HCT116 (cell line): Measurements from ENCODE around the gene INHBA. TPM values are rescaled to one million over a fixed set of nuclear protein-coding genes. Genes with fewer than 3 reads are reported as not detected.
A peak's percentile ranks its signal among the peaks of the same experiment; 100 is the strongest.

ENCODE experiments used
- ATAC-seq: fragments of 200-7000 bp; cut with Tn5 transposase; 2 replicates; pipeline ENCODE4 v1.9.1; 2020; ENCODE audit warnings: mild to moderate bottlenecking, moderate library complexity
- BruUV-seq: library from RNA; stranded (reverse); fragments of 400-500 nt; replicated peaks from 2 replicates; lab custom pipeline; 2021; lab: Mats Ljungman, UMichigan
- CTCF ChIA-PET: fragments of 300-600 bp; sonication (Branson Sonifier 250); formaldehyde crosslinking; loops from one replicate; lab custom pipeline; 2021; ENCODE audit warnings: antibody characterized with exemption; lab: Charles Lee
- POLR2A ChIA-PET: fragments of 300-600, 350-600 bp; sonication (Branson Sonifier 250); formaldehyde crosslinking; loops from one replicate; lab custom pipeline; 2021; ENCODE audit warnings: antibody characterized with exemption; lab: Charles Lee
- RAD21 ChIA-PET, 2 experiments: fragments of 300-600 bp; sonication (Branson Sonifier 250); formaldehyde crosslinking; loops; one replicate each; lab custom pipeline; 2023; ENCODE audit warnings: low total read pairs in 2 of 2; ENCODE audit not compliant: uncharacterized antibody in 2 of 2, unreplicated experiment in 2 of 2, low non-redundant PET in 1 of 2; lab: Charles Lee
- DNase-seq: peaks from one replicate; pipeline ENCODE4 v3.0.0-alpha.2; 2010; ENCODE audit warnings: low read depth, low spot score
- H2AFZ ChIP-seq: fragments of 200-600 bp; shearing (Covaris generic), sonication (generic); 2 replicates; pipeline ENCODE4 v1.6.1; 2017; ENCODE audit warnings: low read depth, mixed run types, mixed read lengths, antibody characterized with exemption, low read length; ENCODE audit not compliant: poor library complexity, severe bottlenecking
- H3K27ac ChIP-seq: 2 replicates; pipeline ENCODE4 v1.5.1; 2012; ENCODE audit warnings: low read depth, low read length
- H3K27me3 ChIP-seq: fragments of 200-600 bp; sonication (generic); 2 replicates; pipeline ENCODE4 v1.6.1; 2016; ENCODE audit warnings: mixed run types, low read length, mixed read lengths; ENCODE audit not compliant: insufficient read depth
- H3K36me3 ChIP-seq, 2 experiments: fragments of 200-500 bp in 1 of 2; fragments of 200-600 bp in 1 of 2; sonication (Bioruptor generic) in 1 of 2; sonication (generic) in 1 of 2; 2 replicates each; pipeline versions ENCODE4 v1.5.1 to v1.6.1; 2014 to 2016; ENCODE audit warnings: low read length in 2 of 2, inconsistent platforms in 1 of 2, mixed read lengths in 1 of 2, mixed run types in 1 of 2; ENCODE audit not compliant: insufficient read depth in 2 of 2, control insufficient read depth in 1 of 2
- H3K4me1 ChIP-seq, 2 experiments: fragments of 200-600 bp in 1 of 2; sonication (generic) in 1 of 2; 2 replicates each; pipeline versions ENCODE4 v1.5.1 to v1.6.1; 2012 to 2017; ENCODE audit warnings: low read length in 2 of 2, inconsistent platforms in 1 of 2, mild to moderate bottlenecking in 1 of 2, mixed read lengths in 1 of 2, mixed run types in 1 of 2, moderate library complexity in 1 of 2; ENCODE audit not compliant: insufficient read depth in 2 of 2, control insufficient read depth in 1 of 2
- H3K4me2 ChIP-seq: fragments of 200-600 bp; sonication (generic); 2 replicates; pipeline ENCODE4 v1.6.1; 2017; ENCODE audit warnings: mixed run types, low read length, mixed read lengths
- H3K4me3 ChIP-seq, 2 experiments: fragments of 200-600 bp in 1 of 2; sonication (generic) in 1 of 2; replicated peaks in 1 of 2; 2 replicates each; pipeline ENCODE4 v1.5.1; 2011 to 2016; ENCODE audit warnings: low read length in 2 of 2, control low read depth in 1 of 2, low read depth in 1 of 2, mild to moderate bottlenecking in 1 of 2, mixed read lengths in 1 of 2, mixed run types in 1 of 2
- H3K79me2 ChIP-seq: fragments of 200-600 bp; sonication (generic); 2 replicates; pipeline ENCODE4 v1.6.1; 2017; ENCODE audit warnings: mild to moderate bottlenecking, mixed run types, low read length, moderate library complexity, mixed read lengths; ENCODE audit not compliant: insufficient read depth
- H3K9ac ChIP-seq: fragments of 200-600 bp; sonication (generic); 2 replicates; pipeline ENCODE4 v1.6.1; 2016; ENCODE audit warnings: low read length, mixed read lengths
- H3K9me2 ChIP-seq: fragments of 200-600 bp; sonication (generic), shearing (Covaris generic); 2 replicates; pipeline ENCODE4 v1.6.1; 2017; ENCODE audit warnings: mixed run types, mild to moderate bottlenecking, moderate library complexity; ENCODE audit not compliant: insufficient read depth
- H3K9me3 ChIP-seq, 2 experiments: fragments of 200-500 bp in 1 of 2; fragments of 200-600 bp in 1 of 2; sonication (Bioruptor generic) in 1 of 2; sonication (generic) in 1 of 2; 2 replicates each; pipeline ENCODE4 v1.6.1; 2014 to 2017; ENCODE audit warnings: low read length in 2 of 2, mixed read lengths in 2 of 2, inconsistent platforms in 1 of 2, low read depth in 1 of 2, mild to moderate bottlenecking in 1 of 2, mixed run types in 1 of 2, moderate library complexity in 1 of 2; ENCODE audit not compliant: control insufficient read depth in 1 of 2, insufficient read depth in 1 of 2
- H4K20me1 ChIP-seq: fragments of 200-600 bp; sonication (generic), shearing (Covaris generic); 2 replicates; pipeline ENCODE4 v1.6.1; 2017; ENCODE audit warnings: mixed run types, mild to moderate bottlenecking, moderate library complexity; ENCODE audit not compliant: insufficient read depth
- CBX3 ChIP-seq: IDR thresholded peaks from 2 replicates; pipeline ENCODE4 v1.6.1; 2012; ENCODE audit warnings: low read depth
- EGR1 ChIP-seq: IDR thresholded peaks from 2 replicates; pipeline ENCODE4 v1.6.1; 2012; ENCODE audit warnings: low read depth
- EZH2phosphoT487 ChIP-seq: fragments of 200-600 bp; IDR thresholded peaks from 2 replicates; pipeline ENCODE4 v1.6.1; 2018; ENCODE audit warnings: antibody characterized with exemption, borderline replicate concordance
- JUND ChIP-seq: IDR thresholded peaks from 2 replicates; pipeline ENCODE4 v1.6.1; 2012
- POLR2AphosphoS5 ChIP-seq: IDR thresholded peaks from 2 replicates; pipeline ENCODE4 v1.6.1; 2011; ENCODE audit warnings: mild to moderate bottlenecking, low read depth, low read length, moderate library complexity
- RAD21 ChIP-seq: IDR thresholded peaks from 2 replicates; pipeline ENCODE4 v1.6.1; 2012; ENCODE audit warnings: low read depth, mild to moderate bottlenecking
- YY1 ChIP-seq: IDR thresholded peaks from 2 replicates; pipeline ENCODE4 v1.6.1; 2011; ENCODE audit warnings: low read length, low read depth, moderate library complexity, mild to moderate bottlenecking; ENCODE audit not compliant: insufficient replicate concordance; ENCODE audit errors: extremely low read depth
- ZNF274 ChIP-seq: fragments of 200-500 bp; sonication (Bioruptor generic); IDR thresholded peaks from 2 replicates; pipeline ENCODE4 v1.6.1; 2014; ENCODE audit warnings: mild to moderate bottlenecking, low read depth, low read length, inconsistent platforms
- intact Hi-C: fragments of 100-400 bp; cut with micrococcal nuclease; formaldehyde crosslinking; loops from 2 replicates; pipeline ENCODE4 v1.10.0; 2022
- total RNA-seq: library from RNA; stranded (reverse); gene quantifications from one replicate; pipeline ENCODE4 v1.2.1, GENCODE V29; 2021; ENCODE audit not compliant: unreplicated experiment
- TF ChIP-seq, protein P1 (sequence below), 3 experiments: fragments of 200-600 bp in 1 of 3; sonication (generic) in 1 of 3; IDR thresholded peaks in 2 of 3; conservative IDR thresholded peaks in 1 of 3; 2 replicates each; pipeline ENCODE4 v1.5.1; 2012 to 2017; ENCODE audit warnings: low read depth in 2 of 3, low read length in 2 of 3, antibody characterized with exemption in 1 of 3, borderline replicate concordance in 1 of 3, control low read depth in 1 of 3, mild to moderate bottlenecking in 1 of 3, mixed read lengths in 1 of 3, mixed run types in 1 of 3, moderate library complexity in 1 of 3; ENCODE audit not compliant: insufficient read depth in 1 of 3
- TF ChIP-seq, protein P2 (sequence below): IDR thresholded peaks from 2 replicates; pipeline ENCODE4 v1.6.1; 2011; ENCODE audit warnings: mild to moderate bottlenecking, low read length, moderate library complexity; ENCODE audit not compliant: insufficient replicate concordance; ENCODE audit errors: extremely low read depth

Gene INHBA
- total RNA-seq, 1 experiment from 2014 or later = 0.10 TPM

GRCh38 chr7:41693150-41693997 lies 9.5 kb downstream of the INHBA start:
- H3K4me2 ChIP-seq = no peak overlapping the region
- H3K79me2 ChIP-seq = no peaks in the 10 kb centered on the region
- no peak overlapping the region for H3K4me3 ChIP-seq
- no peaks in the 10 kb centered on the region for H3K36me3 ChIP-seq
- RAD21 ChIA-PET = no interaction called here
- no TSS peak for BruUV-seq
- POLR2A ChIA-PET = no interaction called here
- no peak overlapping the region for H3K9ac ChIP-seq
- no peaks in the 10 kb centered on the region for H3K27me3 ChIP-seq
- TF ChIP-seq, protein P1, sequence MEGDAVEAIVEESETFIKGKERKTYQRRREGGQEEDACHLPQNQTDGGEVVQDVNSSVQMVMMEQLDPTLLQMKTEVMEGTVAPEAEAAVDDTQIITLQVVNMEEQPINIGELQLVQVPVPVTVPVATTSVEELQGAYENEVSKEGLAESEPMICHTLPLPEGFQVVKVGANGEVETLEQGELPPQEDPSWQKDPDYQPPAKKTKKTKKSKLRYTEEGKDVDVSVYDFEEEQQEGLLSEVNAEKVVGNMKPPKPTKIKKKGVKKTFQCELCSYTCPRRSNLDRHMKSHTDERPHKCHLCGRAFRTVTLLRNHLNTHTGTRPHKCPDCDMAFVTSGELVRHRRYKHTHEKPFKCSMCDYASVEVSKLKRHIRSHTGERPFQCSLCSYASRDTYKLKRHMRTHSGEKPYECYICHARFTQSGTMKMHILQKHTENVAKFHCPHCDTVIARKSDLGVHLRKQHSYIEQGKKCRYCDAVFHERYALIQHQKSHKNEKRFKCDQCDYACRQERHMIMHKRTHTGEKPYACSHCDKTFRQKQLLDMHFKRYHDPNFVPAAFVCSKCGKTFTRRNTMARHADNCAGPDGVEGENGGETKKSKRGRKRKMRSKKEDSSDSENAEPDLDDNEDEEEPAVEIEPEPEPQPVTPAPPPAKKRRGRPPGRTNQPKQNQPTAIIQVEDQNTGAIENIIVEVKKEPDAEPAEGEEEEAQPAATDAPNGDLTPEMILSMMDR (IDR thresholded peaks at IDR 0.05 in 2 of 3, conservative IDR thresholded peaks at IDR 0.05 in 1 of 3; ENCODE audit: borderline replicate concordance in 1 of 3, insufficient read depth in 1 of 3, low read depth in 2 of 3, low read length in 2 of 3) = peak in 2 of 3 experiments; percentile 25 to 44; a peak in 2 of 6 replicates
- no peak for TF ChIP-seq JUND
- peak; percentile 32; the same call in 1 of the 2 replicates for TF ChIP-seq RAD21
- no peak for TF ChIP-seq ZNF274
- TF ChIP-seq YY1 = no peak
- TF ChIP-seq POLR2AphosphoS5 = no peak
- TF ChIP-seq EGR1 = no peak
- no peak for TF ChIP-seq EZH2phosphoT487
- no peak for TF ChIP-seq CBX3
- TF ChIP-seq, protein P2, sequence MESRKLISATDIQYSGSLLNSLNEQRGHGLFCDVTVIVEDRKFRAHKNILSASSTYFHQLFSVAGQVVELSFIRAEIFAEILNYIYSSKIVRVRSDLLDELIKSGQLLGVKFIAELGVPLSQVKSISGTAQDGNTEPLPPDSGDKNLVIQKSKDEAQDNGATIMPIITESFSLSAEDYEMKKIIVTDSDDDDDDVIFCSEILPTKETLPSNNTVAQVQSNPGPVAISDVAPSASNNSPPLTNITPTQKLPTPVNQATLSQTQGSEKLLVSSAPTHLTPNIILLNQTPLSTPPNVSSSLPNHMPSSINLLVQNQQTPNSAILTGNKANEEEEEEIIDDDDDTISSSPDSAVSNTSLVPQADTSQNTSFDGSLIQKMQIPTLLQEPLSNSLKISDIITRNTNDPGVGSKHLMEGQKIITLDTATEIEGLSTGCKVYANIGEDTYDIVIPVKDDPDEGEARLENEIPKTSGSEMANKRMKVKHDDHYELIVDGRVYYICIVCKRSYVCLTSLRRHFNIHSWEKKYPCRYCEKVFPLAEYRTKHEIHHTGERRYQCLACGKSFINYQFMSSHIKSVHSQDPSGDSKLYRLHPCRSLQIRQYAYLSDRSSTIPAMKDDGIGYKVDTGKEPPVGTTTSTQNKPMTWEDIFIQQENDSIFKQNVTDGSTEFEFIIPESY = no peak
- H3K4me1 ChIP-seq = no peaks in the 10 kb centered on the region; a peak in 1 of 4 replicates
- DNase-seq (no peak), ATAC-seq (0 out of 2 replicates have a peak, but pooled peaks have one; percentile 25)
- H3K9me3 ChIP-seq = no peaks in the 10 kb centered on the region
- no peaks in the 10 kb centered on the region for H3K9me2 ChIP-seq
- no peak overlapping the region for H3K27ac ChIP-seq
- H4K20me1 ChIP-seq = no peaks in the 10 kb centered on the region
- no peak overlapping the region for H2AFZ ChIP-seq
- CTCF ChIA-PET = interaction anchor here (1.6 kb wide), 1 partner anchor 12 kb away, joined by 4 read pairs; no protein-coding TSS in a partner anchor
- intact Hi-C loops = no loop called here
